Stimulated activated CD4-positive, alpha-beta T cell treated with anti-CD3 and anti-CD28 coated beads, Interleukin-1b, Interleukin-23, amount 100 ng/mL, for 4 hours (primary cell): ENCODE data around the gene FCHO2.
A peak's percentile ranks its signal among the peaks of the same experiment; 100 is the strongest.
"Not testable (repeated sequence)": the region's sequence is repeated elsewhere in the genome, so short reads cannot be mapped to it uniquely, and the experiment has no call there.

Experiments used
- DNase-seq, 2 donors: peaks; one replicate each; pipeline ENCODE4 v3.0.0-alpha.2; 2020; ENCODE audit warnings: low read depth in 2 of 2

The FCHO2 gene

GRCh38 chr5:72955768-72956323 is at the start of gene FCHO2:
Gene FCHO2, plus strand, starts transcription at chr5:72956041. Its CDS starts 56 bp downstream, at chr5:72956097.
- peak; percentile 97 to 98 for DNase-seq

GRCh38 chr5:72906806-72907205 is 49.0 kb upstream of the FCHO2 start:
- DNase-seq: no peak

GRCh38 chr5:72908664-72909063 is 47.2 kb upstream of the FCHO2 start:
- no peak for DNase-seq

GRCh38 chr5:72917371-72917776 is 38.5 kb upstream of the FCHO2 start:
- DNase-seq: no peak

- DNase-seq: no peak
These were observed 34.9 kb upstream of the FCHO2 start for GRCh38 chr5:72920690-72921502.

GRCh38 chr5:72921886-72922285 is 34.0 kb upstream of the FCHO2 start:
- no peak for DNase-seq

- no peak for DNase-seq
These were observed 33.4 kb upstream of the FCHO2 start for GRCh38 chr5:72922422-72922821.

GRCh38 chr5:72925336-72926010 is 30.4 kb upstream of the FCHO2 start:
- DNase-seq: no peak

- not testable (repeated sequence) for DNase-seq
These were observed 23.2 kb upstream of the FCHO2 start for GRCh38 chr5:72932686-72933085.

- DNase-seq: not testable (repeated sequence)
These were observed 20.7 kb upstream of the FCHO2 start for GRCh38 chr5:72934953-72935725.

GRCh38 chr5:72936893-72937292 is 18.9 kb upstream of the FCHO2 start:
- no peak for DNase-seq

- DNase-seq: no peak
These were observed 18.3 kb upstream of the FCHO2 start for GRCh38 chr5:72937517-72938061.

- DNase-seq: no peak
These were observed 17.6 kb upstream of the FCHO2 start for GRCh38 chr5:72938206-72938605.

GRCh38 chr5:72940082-72940481 is 15.8 kb upstream of the FCHO2 start:
- DNase-seq: no peak

- DNase-seq: no peak
These were observed 12.5 kb upstream of the FCHO2 start for GRCh38 chr5:72943307-72943706.

GRCh38 chr5:72947498-72947897 is 8.3 kb upstream of the FCHO2 start:
- DNase-seq: no peak

GRCh38 chr5:72949481-72949880 is 6.4 kb upstream of the FCHO2 start:
- no peak for DNase-seq

- no peak for DNase-seq
These were observed 4.0 kb upstream of the FCHO2 start for GRCh38 chr5:72951671-72952468.

- no peak for DNase-seq
These were observed 1.5 kb upstream of the FCHO2 start for GRCh38 chr5:72954389-72954788.

GRCh38 chr5:72955143-72955767 is 586 bp upstream of the FCHO2 start:
- no peak for DNase-seq
